ENCODE results near the gene SPOCK3.
A peak's percentile ranks its signal among the peaks of the same experiment; 100 is the strongest.

The SPOCK3 gene

GRCh38 chr4:167129146-167129545 lies 105.1 kb downstream of the SPOCK3 start:
- no peak for DNase-seq (ENCODE audit: insufficient read length, low spot score)
- TF ChIP-seq POLR2A (IDR thresholded peaks at IDR 0.05; ENCODE audit: low read depth, low read length) (no peak), TAF1 (IDR thresholded peaks at IDR 0.05; ENCODE audit: low read depth, low read length) (no peak), SPI1 (IDR thresholded peaks at IDR 0.05; ENCODE audit: low read depth, low read length) (no peak), PAX5 (IDR thresholded peaks at IDR 0.05; ENCODE audit: insufficient read depth, low read length, severe bottlenecking) (no peak), POLR2AphosphoS5 (IDR thresholded peaks at IDR 0.05; ENCODE audit: low read depth, low read length) (no peak), POU2F2 (IDR thresholded peaks at IDR 0.05; ENCODE audit: low read depth, low read length) (no peak)
- no peak for FAIRE-seq

GRCh38 chr4:167119392-167119791 lies 114.9 kb downstream of the SPOCK3 start:
- no peak for FAIRE-seq
- DNase-seq (ENCODE audit: insufficient read length, low spot score), result no peak
- TF ChIP-seq POU2F2 (IDR thresholded peaks at IDR 0.05; ENCODE audit: low read depth, low read length) (no peak), SPI1 (IDR thresholded peaks at IDR 0.05; ENCODE audit: low read depth, low read length) (no peak), PAX5 (IDR thresholded peaks at IDR 0.05; ENCODE audit: insufficient read depth, low read length, severe bottlenecking) (no peak), POLR2AphosphoS5 (IDR thresholded peaks at IDR 0.05; ENCODE audit: low read depth, low read length) (no peak), POLR2A (IDR thresholded peaks at IDR 0.05; ENCODE audit: low read depth, low read length) (no peak), TAF1 (IDR thresholded peaks at IDR 0.05; ENCODE audit: low read depth, low read length) (no peak)

GRCh38 chr4:167117273-167117672 lies 117.0 kb downstream of the SPOCK3 start:
- FAIRE-seq, result no peak
- no peak for DNase-seq (ENCODE audit: insufficient read length, low spot score)
- TF ChIP-seq SPI1 (IDR thresholded peaks at IDR 0.05; ENCODE audit: low read depth, low read length), result no peak
- TF ChIP-seq POLR2A (IDR thresholded peaks at IDR 0.05; ENCODE audit: low read depth, low read length), result no peak
- no peak for TF ChIP-seq TAF1 (IDR thresholded peaks at IDR 0.05; ENCODE audit: low read depth, low read length)
- TF ChIP-seq PAX5 (IDR thresholded peaks at IDR 0.05; ENCODE audit: insufficient read depth, low read length, severe bottlenecking), result no peak
- TF ChIP-seq POU2F2 (IDR thresholded peaks at IDR 0.05; ENCODE audit: low read depth, low read length), result no peak

GRCh38 chr4:167114416-167114971 lies 119.8 kb downstream of the SPOCK3 start:
- TF ChIP-seq POLR2AphosphoS5 (IDR thresholded peaks at IDR 0.05; ENCODE audit: low read depth, low read length) (no peak), TAF1 (IDR thresholded peaks at IDR 0.05; ENCODE audit: low read depth, low read length) (no peak), POU2F2 (IDR thresholded peaks at IDR 0.05; ENCODE audit: low read depth, low read length) (no peak), SPI1 (IDR thresholded peaks at IDR 0.05; ENCODE audit: low read depth, low read length) (no peak), PAX5 (IDR thresholded peaks at IDR 0.05; ENCODE audit: insufficient read depth, low read length, severe bottlenecking) (no peak), POLR2A (IDR thresholded peaks at IDR 0.05; ENCODE audit: low read depth, low read length) (no peak)
- no peak for DNase-seq (ENCODE audit: insufficient read length, low spot score)
- no peak for FAIRE-seq

GRCh38 chr4:167111622-167112021 lies 122.7 kb downstream of the SPOCK3 start:
- DNase-seq (ENCODE audit: insufficient read length, low spot score) (no peak), FAIRE-seq (no peak)
- no peak for TF ChIP-seq PAX5 (IDR thresholded peaks at IDR 0.05; ENCODE audit: insufficient read depth, low read length, severe bottlenecking)
- TF ChIP-seq SPI1 (IDR thresholded peaks at IDR 0.05; ENCODE audit: low read depth, low read length), result no peak
- no peak for TF ChIP-seq TAF1 (IDR thresholded peaks at IDR 0.05; ENCODE audit: low read depth, low read length)
- TF ChIP-seq POU2F2 (IDR thresholded peaks at IDR 0.05; ENCODE audit: low read depth, low read length), result no peak

GRCh38 chr4:167111092-167111491 lies 123.2 kb downstream of the SPOCK3 start:
- TF ChIP-seq POU2F2 (IDR thresholded peaks at IDR 0.05; ENCODE audit: low read depth, low read length) (no peak), TAF1 (IDR thresholded peaks at IDR 0.05; ENCODE audit: low read depth, low read length) (no peak), POLR2A (IDR thresholded peaks at IDR 0.05; ENCODE audit: low read depth, low read length) (no peak), PAX5 (IDR thresholded peaks at IDR 0.05; ENCODE audit: insufficient read depth, low read length, severe bottlenecking) (no peak), POLR2AphosphoS5 (IDR thresholded peaks at IDR 0.05; ENCODE audit: low read depth, low read length) (no peak), SPI1 (IDR thresholded peaks at IDR 0.05; ENCODE audit: low read depth, low read length) (no peak)
- no peak for DNase-seq (ENCODE audit: insufficient read length, low spot score)
- FAIRE-seq, result no peak

GRCh38 chr4:167109859-167110258 lies 124.4 kb downstream of the SPOCK3 start:
- TF ChIP-seq SPI1 (IDR thresholded peaks at IDR 0.05; ENCODE audit: low read depth, low read length) (no peak), POLR2AphosphoS5 (IDR thresholded peaks at IDR 0.05; ENCODE audit: low read depth, low read length) (no peak), PAX5 (IDR thresholded peaks at IDR 0.05; ENCODE audit: insufficient read depth, low read length, severe bottlenecking) (no peak), POLR2A (IDR thresholded peaks at IDR 0.05; ENCODE audit: low read depth, low read length) (no peak), TAF1 (IDR thresholded peaks at IDR 0.05; ENCODE audit: low read depth, low read length) (no peak), POU2F2 (IDR thresholded peaks at IDR 0.05; ENCODE audit: low read depth, low read length) (no peak)
- FAIRE-seq, result no peak
- DNase-seq (ENCODE audit: insufficient read length, low spot score), result no peak

- DNase-seq (ENCODE audit: insufficient read length, low spot score), result no peak
- FAIRE-seq, result no peak
- no peak for TF ChIP-seq TAF1 (IDR thresholded peaks at IDR 0.05; ENCODE audit: low read depth, low read length)
- TF ChIP-seq POU2F2 (IDR thresholded peaks at IDR 0.05; ENCODE audit: low read depth, low read length), result no peak
- TF ChIP-seq POLR2AphosphoS5 (IDR thresholded peaks at IDR 0.05; ENCODE audit: low read depth, low read length), result no peak
- no peak for TF ChIP-seq PAX5 (IDR thresholded peaks at IDR 0.05; ENCODE audit: insufficient read depth, low read length, severe bottlenecking)
- TF ChIP-seq SPI1 (IDR thresholded peaks at IDR 0.05; ENCODE audit: low read depth, low read length), result no peak
- no peak for TF ChIP-seq POLR2A (IDR thresholded peaks at IDR 0.05; ENCODE audit: low read depth, low read length)
These were observed 128.4 kb downstream of the SPOCK3 start for GRCh38 chr4:167105857-167106256.

- TF ChIP-seq POU2F2 (IDR thresholded peaks at IDR 0.05; ENCODE audit: low read depth, low read length), result no peak
- TF ChIP-seq SPI1 (IDR thresholded peaks at IDR 0.05; ENCODE audit: low read depth, low read length), result no peak
- TF ChIP-seq PAX5 (IDR thresholded peaks at IDR 0.05; ENCODE audit: insufficient read depth, low read length, severe bottlenecking), result no peak
- no peak for TF ChIP-seq POLR2AphosphoS5 (IDR thresholded peaks at IDR 0.05; ENCODE audit: low read depth, low read length)
- no peak for TF ChIP-seq POLR2A (IDR thresholded peaks at IDR 0.05; ENCODE audit: low read depth, low read length)
- no peak for TF ChIP-seq TAF1 (IDR thresholded peaks at IDR 0.05; ENCODE audit: low read depth, low read length)
- no peak for DNase-seq (ENCODE audit: insufficient read length, low spot score)
- FAIRE-seq, result no peak
These were observed 131.8 kb downstream of the SPOCK3 start for GRCh38 chr4:167102475-167102874.

- DNase-seq (ENCODE audit: insufficient read length, low spot score) (no peak), FAIRE-seq (no peak)
- TF ChIP-seq SPI1 (IDR thresholded peaks at IDR 0.05; ENCODE audit: low read depth, low read length), result peak; percentile 58
- no peak for TF ChIP-seq POLR2A (IDR thresholded peaks at IDR 0.05; ENCODE audit: low read depth, low read length)
- no peak for TF ChIP-seq POLR2AphosphoS5 (IDR thresholded peaks at IDR 0.05; ENCODE audit: low read depth, low read length)
- TF ChIP-seq PAX5 (IDR thresholded peaks at IDR 0.05; ENCODE audit: insufficient read depth, low read length, severe bottlenecking), result no peak
- TF ChIP-seq TAF1 (IDR thresholded peaks at IDR 0.05; ENCODE audit: low read depth, low read length), result no peak
These were observed 133.3 kb downstream of the SPOCK3 start for GRCh38 chr4:167101035-167101434.

Data from GM12891 (cell line).